Dermis blood vessel endothelial cell (primary cell): ENCODE data around the gene TNPO1. TPM values are rescaled to one million over a fixed set of nuclear protein-coding genes. Genes with fewer than 3 reads are reported as not detected.
"Not testable (repeated sequence)": the region's sequence is repeated elsewhere in the genome, so short reads cannot be mapped to it uniquely, and the experiment has no call there.

Experiments
- DNase-seq: peaks from one replicate; pipeline ENCODE4 v3.0.0; 2010
- total RNA-seq: library from RNA; depleted of rRNA; stranded (reverse); fragments of >200 nt; gene quantifications from 2 replicates; pipeline ENCODE4 v1.2.3, GENCODE V29; 2014

The TNPO1 gene
- 475 and 624 TPM in 2 replicates for total RNA-seq

DNA sequence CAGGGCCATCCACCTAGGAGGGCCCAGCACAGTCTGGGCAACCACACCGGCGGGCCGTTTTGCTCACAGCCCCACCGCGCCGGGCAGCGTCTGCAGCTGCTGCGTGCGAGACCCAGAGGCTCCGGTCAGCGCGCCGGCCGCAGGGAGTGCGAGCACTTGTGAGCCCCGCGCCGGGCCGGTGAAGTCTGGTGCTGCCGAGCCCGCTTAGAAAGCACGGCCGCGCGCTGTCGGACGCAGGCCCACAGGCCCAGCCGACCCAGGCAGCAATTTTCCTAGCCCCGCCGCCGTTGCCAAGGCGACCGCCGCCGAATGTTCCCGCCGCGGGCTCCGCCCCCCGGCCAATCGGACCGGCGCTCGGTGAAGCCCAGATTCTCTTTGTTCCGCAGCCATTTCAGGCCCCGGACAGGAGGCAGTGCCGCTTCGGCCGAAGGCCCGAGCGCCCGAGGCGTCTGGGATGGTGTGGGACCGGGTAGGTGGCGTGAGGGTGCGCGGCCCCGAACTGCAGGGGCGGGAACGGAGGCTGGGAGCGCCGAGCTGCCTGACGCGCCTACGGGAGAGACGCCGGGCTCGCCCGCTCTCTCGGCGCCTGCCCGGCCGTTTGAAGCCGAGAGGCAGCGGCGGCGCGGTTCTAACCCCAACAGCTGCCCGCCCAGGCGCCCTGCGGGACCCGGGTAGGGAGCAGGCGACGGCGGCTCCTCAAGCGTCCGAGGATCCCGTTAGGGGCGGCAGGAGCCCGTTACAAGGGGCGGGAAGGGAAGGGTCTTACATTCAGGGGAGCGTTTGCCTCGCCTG is at the start of gene TNPO1:
Gene TNPO1 (plus strand): TSS at position 378 of the 792 bp plus-strand sequence. CDS start 77 bp downstream, at position 455.
- peak; percentile 95 for DNase-seq

DNA sequence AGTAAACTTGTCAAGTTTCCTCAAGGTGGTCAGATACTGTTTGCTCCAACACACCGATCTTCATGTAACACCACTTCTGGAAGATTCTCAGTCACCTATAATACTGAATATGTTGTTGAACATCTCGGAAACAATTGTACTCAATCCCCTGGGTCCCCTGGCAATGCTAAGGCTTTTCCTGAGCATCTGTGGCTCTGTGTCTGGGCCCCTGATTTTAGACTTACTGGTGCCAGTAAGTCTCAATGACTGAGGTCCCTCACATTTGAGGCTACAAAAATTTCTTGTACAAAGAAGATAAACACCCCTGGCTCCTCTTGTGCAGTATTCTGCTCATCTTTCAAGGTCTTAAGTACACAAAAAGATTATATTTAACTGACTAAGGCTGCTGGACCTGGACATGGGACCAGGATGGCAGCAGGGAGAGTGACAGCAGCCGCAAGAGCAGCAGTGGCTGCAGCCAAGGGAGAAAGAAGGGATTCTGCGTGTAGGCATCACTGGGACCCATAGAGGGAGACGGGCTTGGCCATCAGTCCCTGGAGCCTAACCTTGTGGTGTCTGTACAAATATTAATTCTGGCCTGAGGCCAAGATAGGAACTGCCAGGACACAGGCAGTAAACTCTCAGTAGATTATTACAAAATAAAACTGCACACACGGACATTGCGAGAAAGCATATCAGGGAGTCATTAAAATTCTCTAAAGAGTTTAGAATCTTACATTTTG is 49.0 kb upstream of the TNPO1 start:
- DNase-seq = peak; percentile 29

DNA sequence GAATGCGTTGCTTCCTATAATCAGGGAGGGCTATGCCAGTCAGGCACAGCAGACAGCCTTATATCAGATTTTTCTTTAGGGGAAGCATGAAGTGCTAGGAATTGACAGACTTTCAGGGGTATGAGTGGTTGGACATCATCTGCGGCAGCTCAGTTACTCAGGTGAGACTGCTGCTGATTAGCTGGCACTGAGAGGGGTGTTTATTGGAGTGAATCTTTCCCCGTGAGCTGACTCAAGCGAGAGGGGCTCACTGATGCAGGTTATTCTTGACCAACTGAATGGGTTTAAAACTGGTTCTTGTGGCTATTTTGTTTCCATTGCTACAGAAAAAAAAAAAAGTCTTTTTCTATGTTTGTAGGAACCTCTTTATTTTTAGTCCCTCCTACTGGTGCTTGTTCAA is 46.2 kb upstream of the TNPO1 start:
- no peak for DNase-seq

DNA sequence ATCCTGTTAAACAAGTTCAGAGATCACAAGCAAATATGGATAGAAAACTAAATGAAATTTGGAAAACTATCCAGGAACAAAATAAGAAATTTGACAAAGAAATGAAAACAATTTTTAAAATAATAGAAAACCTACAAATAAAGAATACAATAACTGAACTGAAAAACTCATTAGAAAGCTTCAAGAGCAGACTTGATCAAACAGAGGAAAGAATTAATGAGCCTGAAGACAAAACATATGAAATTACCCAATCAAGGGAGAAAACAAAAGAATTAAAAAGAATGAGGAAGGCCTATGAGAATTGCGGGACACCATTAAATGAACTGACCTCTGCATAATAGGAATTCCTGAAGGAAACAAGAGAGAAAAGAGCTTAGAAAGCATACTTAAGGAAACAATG is 39.8 kb upstream of the TNPO1 start:
- no peak for DNase-seq

DNA sequence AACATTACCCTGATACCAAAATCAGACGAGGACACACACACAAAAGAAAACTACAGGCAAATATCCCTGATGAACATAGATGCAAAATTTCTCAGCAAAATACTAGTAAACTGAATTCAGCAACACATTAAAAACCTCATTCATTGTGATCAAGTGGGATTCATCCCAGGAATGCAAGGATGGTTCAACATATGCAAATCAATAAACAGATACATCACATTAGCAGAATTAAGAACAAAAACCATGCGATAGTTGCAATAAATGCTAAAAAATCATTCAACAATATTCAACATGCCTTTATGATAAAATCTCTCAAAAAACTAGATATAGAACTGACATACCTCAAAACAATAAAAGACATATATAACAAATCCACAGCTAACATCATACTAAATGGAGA is 36.9 kb upstream of the TNPO1 start:
- DNase-seq = no peak

DNA sequence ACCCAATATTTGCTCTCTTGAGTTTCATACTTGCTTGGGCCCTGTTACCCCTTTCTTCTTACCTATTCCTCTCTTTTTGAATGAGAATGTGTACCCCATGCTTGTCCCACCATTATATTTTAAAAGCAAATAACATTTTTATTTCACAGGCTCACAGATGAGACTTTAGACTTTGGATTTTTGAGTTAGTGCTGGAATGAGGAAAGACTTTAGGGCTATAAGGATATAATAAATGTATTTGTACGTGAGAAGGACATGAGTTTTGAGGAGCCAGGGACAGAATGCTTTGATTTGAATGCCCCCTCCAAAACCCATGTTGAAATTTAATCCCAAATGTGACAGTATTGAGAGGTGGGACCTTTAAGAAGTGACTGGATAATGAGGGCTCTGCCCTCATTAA is 33.1 kb upstream of the TNPO1 start:
- no peak for DNase-seq

DNA sequence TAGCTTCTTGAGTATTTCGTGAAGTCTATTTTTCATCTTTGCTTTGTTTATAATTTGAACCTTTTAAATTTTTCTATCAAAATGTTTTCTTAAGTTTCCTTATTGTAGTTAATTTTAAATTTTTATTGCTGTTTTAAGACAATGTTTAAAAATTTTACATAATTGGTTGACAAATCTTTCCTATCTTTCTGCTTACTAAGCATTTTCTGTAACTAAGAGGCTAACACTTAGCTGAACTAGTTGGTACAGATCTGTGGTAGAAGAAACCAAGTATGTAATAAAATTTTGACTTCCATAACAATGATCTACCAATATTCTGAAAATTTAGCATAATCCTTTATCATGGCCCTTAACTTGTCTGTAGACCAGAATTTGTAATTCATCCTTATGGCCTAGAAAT is 32.3 kb upstream of the TNPO1 start:
- no peak for DNase-seq

DNA sequence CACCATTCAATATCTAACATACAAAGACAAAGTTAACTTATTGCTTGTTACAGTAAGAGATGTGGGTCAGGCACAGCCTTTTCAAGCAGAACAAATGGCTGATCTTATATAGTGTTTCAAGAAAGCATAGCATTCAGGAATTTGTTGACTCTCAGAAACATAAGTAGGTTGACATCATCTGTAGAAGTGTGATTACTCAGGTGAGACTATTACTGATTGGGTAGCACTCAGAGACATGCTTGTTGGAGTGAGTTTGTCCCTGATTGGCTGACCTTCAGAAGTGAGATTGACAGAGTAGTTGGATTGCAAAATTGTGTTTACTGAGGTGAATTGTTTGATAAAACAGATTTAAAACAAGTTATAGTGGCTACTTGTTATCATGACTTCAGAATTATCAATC is 30.7 kb upstream of the TNPO1 start:
- DNase-seq = no peak

DNA sequence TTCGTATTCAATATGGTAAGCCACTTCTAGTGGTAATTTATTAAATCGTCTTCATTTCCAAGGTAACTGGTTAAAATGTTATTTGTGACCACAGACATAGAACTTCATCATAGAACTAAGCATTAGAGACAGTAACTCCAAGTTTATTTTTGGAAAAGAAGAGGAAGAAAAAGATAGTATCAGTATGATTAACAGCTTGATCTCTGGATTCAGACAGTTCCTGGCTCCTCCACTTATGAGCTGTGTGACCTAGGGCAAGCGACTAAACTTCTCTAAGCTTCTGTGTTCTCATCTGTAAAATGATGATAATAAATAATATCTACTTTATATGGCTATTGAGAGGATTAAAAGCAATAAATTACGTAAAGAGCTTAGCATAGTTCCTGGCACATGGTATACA is 29.8 kb upstream of the TNPO1 start:
- no peak for DNase-seq

DNA sequence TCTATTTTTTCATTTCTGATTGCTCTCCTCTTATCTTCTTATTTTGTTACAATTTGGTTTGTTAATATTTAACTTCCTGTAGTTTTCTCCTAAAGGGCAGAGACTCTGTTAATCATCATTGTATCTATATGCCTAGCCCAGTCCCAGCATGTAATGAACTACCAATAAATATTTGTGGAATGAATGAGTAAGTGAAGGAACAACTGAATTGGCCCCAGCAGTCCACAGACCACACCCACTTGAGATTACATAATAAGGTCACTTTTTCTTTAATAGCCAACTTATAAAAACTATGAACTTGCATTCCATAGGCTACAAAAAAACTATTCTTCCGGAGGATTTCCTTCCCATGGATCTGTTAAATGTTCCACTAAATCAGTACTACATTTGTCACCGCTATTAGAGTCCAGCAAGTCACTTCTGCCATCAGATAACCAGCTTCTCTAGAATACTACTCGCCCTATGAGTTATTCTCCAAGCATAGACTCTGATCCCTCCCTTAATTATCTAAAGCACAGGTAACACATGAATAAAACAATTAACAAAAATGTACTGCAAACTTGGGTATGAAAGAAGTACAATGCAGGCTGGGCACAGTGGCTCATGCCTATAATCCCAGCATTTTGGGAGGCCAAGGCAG is 27.5 kb upstream of the TNPO1 start:
- DNase-seq = no peak

DNA sequence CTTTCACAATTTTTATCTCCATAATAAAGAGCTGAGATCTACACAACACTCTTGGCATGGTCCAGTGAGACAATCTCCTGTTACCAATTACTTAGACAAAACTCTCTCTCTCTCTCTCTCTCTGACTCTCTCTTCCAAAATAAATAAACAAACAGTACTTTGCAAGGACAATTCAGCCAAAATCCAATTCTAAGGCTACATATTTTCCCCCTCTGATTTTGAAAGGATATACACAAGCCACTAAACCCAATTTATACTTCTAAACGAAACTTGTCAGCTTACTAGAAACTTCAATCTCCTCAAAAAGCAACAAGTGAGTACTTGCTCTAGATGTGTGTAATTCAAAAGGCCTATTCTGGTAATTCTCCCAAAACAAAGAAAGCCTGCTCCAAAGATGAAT is 26.3 kb upstream of the TNPO1 start:
- no peak for DNase-seq

DNA sequence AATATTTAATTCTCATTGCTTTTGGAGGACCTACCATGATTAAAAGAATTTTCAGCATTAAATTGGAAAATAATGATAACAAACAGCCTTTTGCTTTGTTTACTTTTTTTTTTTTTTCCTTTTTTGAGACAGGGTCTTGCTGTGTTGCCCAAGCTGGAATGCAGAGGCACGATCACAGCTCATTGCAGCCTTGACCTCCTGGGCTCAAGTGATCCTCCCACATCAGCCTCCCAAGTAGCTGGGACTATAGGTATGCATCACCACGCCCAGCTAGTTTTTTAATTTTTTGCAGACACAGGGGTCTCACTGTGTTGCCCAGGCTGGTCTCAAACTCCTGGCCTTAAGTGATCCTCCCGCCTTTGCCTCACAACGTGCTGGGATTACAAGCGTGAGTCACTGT is 23.8 kb upstream of the TNPO1 start:
- DNase-seq = not testable (repeated sequence)

DNA sequence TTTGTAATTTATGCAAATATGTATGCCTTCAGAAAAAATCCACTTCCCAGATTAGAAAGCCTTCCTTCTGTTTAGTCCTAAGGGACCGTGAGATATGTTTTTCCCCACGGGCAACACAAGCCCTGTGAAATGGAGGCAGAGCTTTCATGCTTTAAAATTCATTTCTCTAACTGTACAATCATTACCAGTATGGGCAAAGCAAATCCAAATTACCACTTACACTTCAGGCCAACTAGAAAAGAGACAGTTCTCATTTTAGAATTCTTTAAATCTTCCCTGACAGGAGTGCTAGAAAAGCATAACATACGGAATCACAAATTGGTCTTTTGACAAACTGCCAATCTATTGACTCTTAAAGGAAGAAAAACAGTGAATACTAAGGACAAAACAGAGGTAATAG is 20.5 kb upstream of the TNPO1 start:
- no peak for DNase-seq

DNA sequence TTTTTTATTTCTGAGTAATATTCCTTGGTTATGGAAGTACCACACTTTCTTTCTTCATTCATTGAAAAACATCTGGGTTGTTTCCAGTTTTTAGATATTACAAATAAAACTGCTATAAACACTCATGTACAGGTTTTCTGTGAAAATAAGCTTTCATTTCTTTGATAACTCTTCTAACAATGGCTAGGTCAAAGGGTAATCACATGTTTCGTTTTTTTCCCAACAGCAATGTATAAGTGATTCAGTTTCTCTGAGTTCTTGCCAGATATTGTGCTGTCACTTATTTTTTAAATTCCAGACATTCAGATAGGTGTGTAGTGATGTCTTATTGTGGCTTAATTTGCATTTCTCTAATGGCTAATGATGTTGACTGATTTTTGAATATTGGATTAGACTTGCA is 16.7 kb upstream of the TNPO1 start:
- DNase-seq = peak; percentile 85

DNA sequence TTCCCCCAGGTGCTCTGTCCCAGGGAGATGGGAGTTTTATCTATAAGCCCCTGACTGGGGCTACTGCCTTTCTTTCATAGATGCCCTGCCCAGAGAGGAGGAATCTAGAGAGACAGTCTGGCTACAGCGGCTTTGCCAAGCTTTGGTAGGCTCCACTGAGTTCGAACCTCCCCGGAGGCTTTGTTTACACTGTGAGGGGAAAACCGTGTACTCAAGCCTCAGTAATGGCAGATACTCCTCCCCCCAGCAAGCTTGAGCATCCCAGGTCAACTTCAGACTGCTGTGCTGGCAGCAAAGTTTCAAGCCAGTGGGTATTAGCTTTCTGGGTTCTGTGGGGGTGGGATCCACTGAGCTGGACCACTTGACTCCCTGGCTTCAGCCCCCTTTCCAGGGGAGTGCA is 7.8 kb upstream of the TNPO1 start:
- not testable (repeated sequence) for DNase-seq

DNA sequence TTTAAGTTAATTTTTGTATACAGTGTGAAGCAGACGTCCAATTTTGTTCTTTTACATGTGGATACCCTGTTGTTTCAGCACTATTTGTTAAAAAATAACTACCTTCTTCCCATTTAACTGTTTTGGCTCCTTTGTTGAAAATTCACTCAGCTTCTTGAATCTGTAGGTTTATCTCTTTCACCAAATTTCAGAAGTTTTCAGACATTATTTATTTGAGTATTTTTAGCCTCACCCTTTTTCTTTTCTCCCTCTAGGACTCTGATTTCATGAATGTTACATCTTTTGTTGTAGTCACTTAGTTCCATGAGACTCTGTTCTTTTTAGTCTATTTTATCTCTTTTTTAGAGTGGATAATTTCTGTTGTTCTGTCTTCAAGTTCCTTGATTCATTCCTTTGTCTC is 4.6 kb upstream of the TNPO1 start:
- no peak for DNase-seq

DNA sequence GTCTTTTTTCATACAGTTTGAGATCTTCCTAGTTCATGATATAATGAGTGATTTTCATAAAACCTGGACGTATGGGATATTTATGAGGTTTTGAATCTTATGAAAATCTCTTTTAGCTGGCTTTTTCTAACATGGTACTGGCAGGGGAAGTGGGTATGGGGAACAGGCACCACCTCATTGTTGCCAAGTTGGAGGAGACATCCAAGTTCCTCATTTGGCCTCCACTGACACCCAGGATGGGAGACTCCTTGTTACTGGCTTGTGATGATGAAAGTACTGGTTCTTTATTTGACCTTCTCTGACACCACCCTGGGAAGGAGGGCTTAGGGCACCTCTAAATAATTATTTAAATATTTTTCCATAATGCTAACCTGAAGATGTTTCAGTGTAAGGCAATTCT is 4.0 kb upstream of the TNPO1 start:
- no peak for DNase-seq

DNA sequence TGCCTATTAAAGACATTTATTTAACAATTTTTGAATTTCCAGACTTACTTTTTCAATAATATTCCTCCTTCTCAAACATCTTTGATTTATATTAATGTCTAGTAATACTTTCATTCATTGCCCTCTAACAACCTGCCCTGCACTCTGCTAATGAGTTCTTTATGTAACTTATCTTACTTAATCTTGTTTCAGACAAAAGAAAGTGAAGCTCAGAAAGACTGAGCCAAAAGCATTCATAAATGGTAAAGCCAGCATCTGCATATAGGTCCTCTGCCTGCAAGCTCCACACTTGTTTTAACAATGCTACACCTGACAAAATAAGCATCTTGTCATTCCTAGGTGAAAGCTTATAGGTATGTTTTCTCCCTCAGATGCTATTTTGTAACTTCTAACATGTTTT is 2.4 kb upstream of the TNPO1 start:
- no peak for DNase-seq

DNA sequence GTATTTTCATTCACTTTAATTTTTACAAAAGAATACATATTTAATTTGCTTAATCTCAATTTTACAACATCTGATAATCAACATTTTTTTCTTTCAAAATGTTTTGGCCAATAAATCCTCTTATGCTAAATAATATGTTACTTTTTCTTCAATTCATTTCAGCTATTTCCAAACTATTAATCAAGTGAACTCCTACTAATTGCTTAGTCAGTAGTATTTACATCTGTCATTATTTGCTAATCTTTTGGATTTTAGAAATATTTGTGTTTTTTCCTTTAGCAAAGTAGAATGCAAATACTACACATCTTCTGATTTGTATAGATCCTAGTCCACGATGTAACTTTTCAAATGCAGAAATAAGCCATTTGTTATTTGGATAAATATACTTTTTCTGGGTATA is 1.6 kb upstream of the TNPO1 start:
- DNase-seq = no peak

DNA sequence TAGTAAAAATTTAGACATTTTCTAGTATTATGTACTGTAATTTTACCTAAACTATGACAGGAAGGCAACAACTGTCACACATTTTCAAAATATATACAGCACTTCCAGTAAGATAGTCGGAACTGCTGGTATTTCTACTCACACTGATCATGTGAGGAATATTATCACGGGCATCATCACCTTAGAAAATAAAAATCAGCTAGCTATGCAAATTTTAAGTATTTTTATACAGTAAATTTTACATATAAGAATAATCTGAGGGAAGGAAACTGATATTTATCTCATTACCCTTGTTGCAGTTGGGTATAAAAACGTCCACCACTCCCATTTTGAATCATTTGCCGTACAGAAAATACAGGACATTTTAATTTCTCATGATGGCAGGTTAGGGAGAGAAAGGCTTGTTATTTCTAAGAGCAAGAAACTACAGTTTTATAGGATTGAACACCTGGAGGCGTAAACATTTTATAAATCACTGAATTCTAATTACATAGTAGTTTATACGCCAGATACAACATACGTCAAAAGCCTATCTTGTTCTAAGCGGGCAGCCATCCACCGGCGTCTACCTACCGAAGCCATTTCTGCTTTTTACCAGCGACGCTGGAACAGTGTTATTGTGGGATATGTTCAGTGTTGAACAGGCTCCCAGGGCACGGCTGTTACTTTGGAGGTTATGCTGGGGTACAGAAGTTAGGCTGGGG is 729 bp upstream of the TNPO1 start:
- no peak for DNase-seq

DNA sequence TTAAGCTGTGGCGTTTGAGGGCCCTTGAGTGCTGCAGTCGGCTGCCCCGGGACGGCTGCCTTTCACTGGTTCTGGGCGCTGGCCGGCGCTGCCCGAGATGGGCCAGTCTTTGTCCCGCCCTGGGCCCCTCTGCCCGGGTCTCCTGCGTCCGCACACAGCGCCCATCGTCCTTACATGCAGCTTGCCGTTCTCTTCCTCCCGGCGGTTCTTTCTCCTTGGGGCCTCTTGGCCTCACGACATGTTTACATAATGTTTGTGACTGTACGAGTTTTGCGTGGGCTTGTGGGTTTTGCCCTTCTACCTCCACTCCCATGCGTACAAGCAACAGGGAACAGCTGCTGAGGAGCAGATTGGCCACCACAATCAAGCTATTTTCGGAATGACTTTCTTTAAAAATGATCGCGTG is 618 bp downstream of the TNPO1 start:
- DNase-seq = peak; percentile 57

DNA sequence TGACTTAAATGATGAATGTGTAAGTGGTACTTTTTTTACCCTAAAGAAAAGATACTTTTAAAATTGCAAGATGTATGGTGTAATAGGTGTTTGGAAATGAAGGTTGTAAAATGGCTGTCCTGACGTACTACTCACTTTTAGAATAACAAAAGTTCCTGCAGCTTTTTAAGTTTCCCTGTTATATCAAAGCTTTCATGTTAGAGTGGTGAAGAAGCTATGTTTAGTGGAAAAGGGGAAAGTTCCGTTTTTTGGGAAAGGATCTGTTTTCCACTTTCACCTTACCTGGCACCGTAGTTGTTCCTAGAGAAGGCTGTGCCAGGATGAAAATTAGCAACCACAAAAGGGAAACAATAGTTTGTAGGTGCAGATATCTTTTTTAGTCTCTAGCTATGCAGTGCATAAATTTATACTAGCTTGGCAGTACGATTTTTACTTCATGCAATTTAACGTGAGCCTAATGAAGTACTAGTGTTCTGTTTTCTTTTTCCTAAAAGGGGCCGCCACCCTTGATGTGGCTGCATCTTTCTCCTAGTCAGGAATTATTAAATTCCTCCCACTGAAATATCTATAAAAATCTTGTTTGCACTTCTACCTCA is 1.3 kb downstream of the TNPO1 start:
- DNase-seq = no peak
